GM23338 (cell line): ENCODE data around the gene CHCHD3. TPM values are rescaled to one million over a fixed set of nuclear protein-coding genes. Genes with fewer than 3 reads are reported as not detected.

ENCODE experiments used
- ATAC-seq: fragments of 200-7000 bp; cut with Tn5 transposase; 3 replicates; pipeline ENCODE4 v1.9.1; 2020
- DNase-seq: peaks from one replicate; pipeline ENCODE4 v3.0.0-alpha.2; 2015; ENCODE audit warnings: low spot score
- H2AFZ ChIP-seq: fragments of 200-600 bp; sonication (generic); 2 replicates; pipeline ENCODE4 v1.8.0; 2016; ENCODE audit warnings: antibody characterized with exemption, mild to moderate bottlenecking, moderate library complexity
- H3F3A ChIP-seq: fragments of 200-600 bp; sonication (generic); replicated peaks from 2 replicates; pipeline ENCODE4 v1.8.0; 2017; ENCODE audit warnings: antibody characterized with exemption, mixed run types, low read depth
- H3K27ac ChIP-seq: fragments of 200-600 bp; sonication (generic); 2 replicates; pipeline ENCODE4 v1.6.1; 2016; ENCODE audit warnings: low read depth
- H3K27me3 ChIP-seq: fragments of 200-600 bp; sonication (generic); 2 replicates; pipeline ENCODE4 v1.8.0; 2016; ENCODE audit warnings: mild to moderate bottlenecking, mixed run types, moderate library complexity; ENCODE audit not compliant: insufficient read depth
- H3K36me3 ChIP-seq: fragments of 200-600 bp; sonication (generic); 2 replicates; pipeline ENCODE4 v1.8.0; 2016; ENCODE audit warnings: mild to moderate bottlenecking; ENCODE audit not compliant: insufficient read depth
- H3K4me1 ChIP-seq: fragments of 200-600 bp; sonication (generic); 2 replicates; pipeline ENCODE4 v1.8.0; 2016; ENCODE audit warnings: mild to moderate bottlenecking, moderate library complexity; ENCODE audit not compliant: insufficient read depth
- H3K4me2 ChIP-seq: fragments of 200-600 bp; sonication (generic); 2 replicates; pipeline ENCODE4 v1.7.1; 2017; ENCODE audit warnings: mixed run types
- H3K4me3 ChIP-seq: fragments of 200-600 bp; sonication (generic); 2 replicates; pipeline ENCODE4 v1.6.1; 2016; ENCODE audit warnings: mixed run types
- H3K79me2 ChIP-seq: fragments of 200-600 bp; sonication (generic); replicated peaks from 2 replicates; pipeline ENCODE4 v1.8.0; 2017; ENCODE audit warnings: mild to moderate bottlenecking; ENCODE audit not compliant: insufficient read depth
- H3K9me2 ChIP-seq: fragments of 200-600 bp; sonication (generic); 2 replicates; pipeline ENCODE4 v1.8.0; 2017; ENCODE audit not compliant: insufficient read depth
- H4K20me1 ChIP-seq: fragments of 200-600 bp; sonication (generic); replicated peaks from 2 replicates; pipeline ENCODE4 v1.8.0; 2017; ENCODE audit warnings: mild to moderate bottlenecking; ENCODE audit not compliant: insufficient read depth
- H3K27ac Mint-ChIP-seq: 2 replicates; pipeline ENCODE4 v1.8.0; 2020; ENCODE audit warnings: inconsistent platforms, mild to moderate bottlenecking, moderate library complexity, mixed read lengths
- H3K27me3 Mint-ChIP-seq: 3 replicates; pipeline ENCODE4 v1.8.0; 2022; ENCODE audit warnings: low read depth, mild to moderate bottlenecking, moderate library complexity, mixed read lengths, inconsistent platforms; ENCODE audit not compliant: insufficient read depth, poor library complexity
- H3K36me3 Mint-ChIP-seq: 3 replicates; pipeline ENCODE4 v1.8.0; 2021; ENCODE audit warnings: low read depth, mild to moderate bottlenecking, inconsistent platforms, moderate library complexity, mixed read lengths
- H3K4me1 Mint-ChIP-seq: 3 replicates; pipeline ENCODE4 v1.8.0; 2020; ENCODE audit warnings: mild to moderate bottlenecking, inconsistent platforms, mixed read lengths
- H3K4me3 Mint-ChIP-seq: 3 replicates; pipeline ENCODE4 v1.8.0; 2021; ENCODE audit warnings: moderate library complexity, mild to moderate bottlenecking, inconsistent platforms, mixed read lengths
- H3K9me3 Mint-ChIP-seq: 3 replicates; pipeline ENCODE4 v1.8.0; 2020; ENCODE audit warnings: moderate library complexity, mild to moderate bottlenecking, inconsistent platforms, mixed read lengths
- CREB1 ChIP-seq: fragments of 250-450 bp; sonication (Bioruptor Pico); IDR thresholded peaks from 2 replicates; pipeline ENCODE4 v1.5.0; 2020; ENCODE audit warnings: low read depth, mild to moderate bottlenecking, moderate library complexity
- EZH2 ChIP-seq: fragments of 200-600 bp; sonication (generic); IDR thresholded peaks from one replicate; pipeline ENCODE4 v1.8.0; 2017; ENCODE audit warnings: antibody characterized with exemption, mild to moderate bottlenecking, low read depth; ENCODE audit not compliant: unreplicated experiment
- EZH2phosphoT487 ChIP-seq: fragments of 200-600 bp; sonication (generic); IDR thresholded peaks from one replicate; pipeline ENCODE4 v1.8.1; 2018; ENCODE audit warnings: antibody characterized with exemption; ENCODE audit not compliant: unreplicated experiment
- POLR2AphosphoS5 ChIP-seq: IDR thresholded peaks from 2 replicates; pipeline ENCODE4 v1.6.1; 2016; ENCODE audit warnings: antibody characterized with exemption, low read depth
- STAT1 ChIP-seq: IDR thresholded peaks from one replicate; pipeline ENCODE4 v1.6.1; 2016; ENCODE audit warnings: antibody characterized with exemption; ENCODE audit not compliant: unreplicated experiment
- ZNF114 ChIP-seq: fragments of 250-450 bp; sonication (Bioruptor Pico); IDR thresholded peaks from 2 replicates; pipeline ENCODE4 v1.5.0; 2020; ENCODE audit warnings: mild to moderate bottlenecking, moderate library complexity
- ZNF331 ChIP-seq: fragments of 250-450 bp; sonication (Bioruptor Pico); IDR thresholded peaks from 2 replicates; pipeline ENCODE4 v1.5.0; 2020; ENCODE audit warnings: low read depth, mild to moderate bottlenecking, moderate library complexity
- polyA plus RNA-seq: library from polyadenylated mRNA; unstranded; fragments of >200 nt; fragmentation: Nextera tagmentation; extraction: Ambion mirVana; gene quantifications from 2 replicates; pipeline ENCODE4 v1.2.1, GENCODE V29; 2016
- total RNA-seq: library from RNA; depleted of rRNA; stranded (reverse); fragments of >200 nt; shearing (Covaris generic); gene quantifications from 2 replicates; pipeline ENCODE4 v1.2.3, GENCODE V29; 2014
- TF ChIP-seq, protein P1 (sequence below): IDR thresholded peaks from 2 replicates; pipeline ENCODE4 v1.6.1; 2016; ENCODE audit warnings: antibody characterized with exemption
- TF ChIP-seq, protein P2 (sequence below), 2 experiments: fragments of 200-600 bp in 1 of 2; sonication (generic) in 1 of 2; conservative IDR thresholded peaks; 2 replicates each; pipeline versions ENCODE4 v1.5.1 to v1.6.1; 2016 to 2017; ENCODE audit warnings: antibody characterized with exemption in 2 of 2, low read depth in 2 of 2, mild to moderate bottlenecking in 2 of 2, moderate library complexity in 1 of 2
- TF ChIP-seq, protein P3 (sequence below): IDR thresholded peaks from one replicate; pipeline ENCODE4 v1.6.1; 2018; ENCODE audit warnings: antibody characterized with exemption; ENCODE audit not compliant: unreplicated experiment
- TF ChIP-seq, protein P4 (sequence below): fragments of 250-450 bp; sonication (Bioruptor Pico); IDR thresholded peaks from 2 replicates; pipeline ENCODE4 v1.5.0; 2020; ENCODE audit warnings: mild to moderate bottlenecking, moderate library complexity

CHCHD3 gene
- total and polyA plus RNA-seq, 2 experiments from 2014 or later: 107 to 131 TPM

DNA sequence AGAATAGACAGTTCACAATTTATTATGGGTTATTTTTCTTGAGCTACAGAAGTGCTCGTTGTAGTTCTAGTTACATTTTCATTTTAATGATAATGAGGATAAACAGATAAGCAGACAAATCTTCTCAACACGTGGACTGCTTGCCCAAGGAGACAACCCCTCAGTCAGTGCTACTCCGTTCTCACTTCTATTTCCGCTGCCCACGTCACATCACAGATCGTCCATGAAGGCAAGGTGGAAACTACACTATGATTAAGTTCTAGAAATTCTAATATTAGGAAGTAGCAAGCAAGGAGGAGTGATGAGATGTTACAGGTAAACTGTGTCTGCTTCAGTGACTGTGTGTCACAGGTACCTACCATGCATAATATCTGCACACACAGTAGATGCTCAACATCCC lies 210.5 kb downstream of the CHCHD3 start:
- Histone ChIP-seq H3K4me2 (no peak overlapping the region), H3K9me2 (no peaks in the 10 kb centered on the region), H3K79me2 (peaks cover 18% of the 10 kb centered on the region), H3F3A (no peaks in the 10 kb centered on the region), H2AFZ (no peak overlapping the region), H3K4me1 (peaks cover 9% of the 10 kb centered on the region; the same call in 1 of the 2 replicates), H3K36me3 (no peaks in the 10 kb centered on the region), H3K4me3 (no peak overlapping the region), H3K27ac (no peak overlapping the region), H3K27me3 (no peaks in the 10 kb centered on the region), H4K20me1 (peaks cover 15% of the 10 kb centered on the region; the same call in 1 of the 2 replicates)
- Mint-ChIP-seq H3K9me3 (no peaks in the 10 kb centered on the region), H3K27me3 (no peaks in the 10 kb centered on the region), H3K4me3 (no peak overlapping the region), H3K36me3 (no peaks in the 10 kb centered on the region), H3K27ac (no peak overlapping the region), H3K4me1 (peaks cover 8% of the 10 kb centered on the region; the same call in 2 of the 3 replicates)
- DNase-seq (no peak), ATAC-seq (no peak)
- TF ChIP-seq ZNF331 (CRISPR knock-in tag) (no peak), CREB1 (CRISPR knock-in tag) (no peak), STAT1 (no peak), POLR2AphosphoS5 (no peak), EZH2phosphoT487 (no peak), EZH2 (no peak), ZNF114 (no peak)
- TF ChIP-seq, protein P1, sequence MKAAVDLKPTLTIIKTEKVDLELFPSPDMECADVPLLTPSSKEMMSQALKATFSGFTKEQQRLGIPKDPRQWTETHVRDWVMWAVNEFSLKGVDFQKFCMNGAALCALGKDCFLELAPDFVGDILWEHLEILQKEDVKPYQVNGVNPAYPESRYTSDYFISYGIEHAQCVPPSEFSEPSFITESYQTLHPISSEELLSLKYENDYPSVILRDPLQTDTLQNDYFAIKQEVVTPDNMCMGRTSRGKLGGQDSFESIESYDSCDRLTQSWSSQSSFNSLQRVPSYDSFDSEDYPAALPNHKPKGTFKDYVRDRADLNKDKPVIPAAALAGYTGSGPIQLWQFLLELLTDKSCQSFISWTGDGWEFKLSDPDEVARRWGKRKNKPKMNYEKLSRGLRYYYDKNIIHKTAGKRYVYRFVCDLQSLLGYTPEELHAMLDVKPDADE: no peak
- TF ChIP-seq, protein P2, sequence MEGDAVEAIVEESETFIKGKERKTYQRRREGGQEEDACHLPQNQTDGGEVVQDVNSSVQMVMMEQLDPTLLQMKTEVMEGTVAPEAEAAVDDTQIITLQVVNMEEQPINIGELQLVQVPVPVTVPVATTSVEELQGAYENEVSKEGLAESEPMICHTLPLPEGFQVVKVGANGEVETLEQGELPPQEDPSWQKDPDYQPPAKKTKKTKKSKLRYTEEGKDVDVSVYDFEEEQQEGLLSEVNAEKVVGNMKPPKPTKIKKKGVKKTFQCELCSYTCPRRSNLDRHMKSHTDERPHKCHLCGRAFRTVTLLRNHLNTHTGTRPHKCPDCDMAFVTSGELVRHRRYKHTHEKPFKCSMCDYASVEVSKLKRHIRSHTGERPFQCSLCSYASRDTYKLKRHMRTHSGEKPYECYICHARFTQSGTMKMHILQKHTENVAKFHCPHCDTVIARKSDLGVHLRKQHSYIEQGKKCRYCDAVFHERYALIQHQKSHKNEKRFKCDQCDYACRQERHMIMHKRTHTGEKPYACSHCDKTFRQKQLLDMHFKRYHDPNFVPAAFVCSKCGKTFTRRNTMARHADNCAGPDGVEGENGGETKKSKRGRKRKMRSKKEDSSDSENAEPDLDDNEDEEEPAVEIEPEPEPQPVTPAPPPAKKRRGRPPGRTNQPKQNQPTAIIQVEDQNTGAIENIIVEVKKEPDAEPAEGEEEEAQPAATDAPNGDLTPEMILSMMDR (conservative IDR thresholded peaks at IDR 0.05; ENCODE audit: low read depth in 2 of 2): no peak
- TF ChIP-seq, protein P3, sequence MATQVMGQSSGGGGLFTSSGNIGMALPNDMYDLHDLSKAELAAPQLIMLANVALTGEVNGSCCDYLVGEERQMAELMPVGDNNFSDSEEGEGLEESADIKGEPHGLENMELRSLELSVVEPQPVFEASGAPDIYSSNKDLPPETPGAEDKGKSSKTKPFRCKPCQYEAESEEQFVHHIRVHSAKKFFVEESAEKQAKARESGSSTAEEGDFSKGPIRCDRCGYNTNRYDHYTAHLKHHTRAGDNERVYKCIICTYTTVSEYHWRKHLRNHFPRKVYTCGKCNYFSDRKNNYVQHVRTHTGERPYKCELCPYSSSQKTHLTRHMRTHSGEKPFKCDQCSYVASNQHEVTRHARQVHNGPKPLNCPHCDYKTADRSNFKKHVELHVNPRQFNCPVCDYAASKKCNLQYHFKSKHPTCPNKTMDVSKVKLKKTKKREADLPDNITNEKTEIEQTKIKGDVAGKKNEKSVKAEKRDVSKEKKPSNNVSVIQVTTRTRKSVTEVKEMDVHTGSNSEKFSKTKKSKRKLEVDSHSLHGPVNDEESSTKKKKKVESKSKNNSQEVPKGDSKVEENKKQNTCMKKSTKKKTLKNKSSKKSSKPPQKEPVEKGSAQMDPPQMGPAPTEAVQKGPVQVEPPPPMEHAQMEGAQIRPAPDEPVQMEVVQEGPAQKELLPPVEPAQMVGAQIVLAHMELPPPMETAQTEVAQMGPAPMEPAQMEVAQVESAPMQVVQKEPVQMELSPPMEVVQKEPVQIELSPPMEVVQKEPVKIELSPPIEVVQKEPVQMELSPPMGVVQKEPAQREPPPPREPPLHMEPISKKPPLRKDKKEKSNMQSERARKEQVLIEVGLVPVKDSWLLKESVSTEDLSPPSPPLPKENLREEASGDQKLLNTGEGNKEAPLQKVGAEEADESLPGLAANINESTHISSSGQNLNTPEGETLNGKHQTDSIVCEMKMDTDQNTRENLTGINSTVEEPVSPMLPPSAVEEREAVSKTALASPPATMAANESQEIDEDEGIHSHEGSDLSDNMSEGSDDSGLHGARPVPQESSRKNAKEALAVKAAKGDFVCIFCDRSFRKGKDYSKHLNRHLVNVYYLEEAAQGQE: no peak
- TF ChIP-seq, protein P4, sequence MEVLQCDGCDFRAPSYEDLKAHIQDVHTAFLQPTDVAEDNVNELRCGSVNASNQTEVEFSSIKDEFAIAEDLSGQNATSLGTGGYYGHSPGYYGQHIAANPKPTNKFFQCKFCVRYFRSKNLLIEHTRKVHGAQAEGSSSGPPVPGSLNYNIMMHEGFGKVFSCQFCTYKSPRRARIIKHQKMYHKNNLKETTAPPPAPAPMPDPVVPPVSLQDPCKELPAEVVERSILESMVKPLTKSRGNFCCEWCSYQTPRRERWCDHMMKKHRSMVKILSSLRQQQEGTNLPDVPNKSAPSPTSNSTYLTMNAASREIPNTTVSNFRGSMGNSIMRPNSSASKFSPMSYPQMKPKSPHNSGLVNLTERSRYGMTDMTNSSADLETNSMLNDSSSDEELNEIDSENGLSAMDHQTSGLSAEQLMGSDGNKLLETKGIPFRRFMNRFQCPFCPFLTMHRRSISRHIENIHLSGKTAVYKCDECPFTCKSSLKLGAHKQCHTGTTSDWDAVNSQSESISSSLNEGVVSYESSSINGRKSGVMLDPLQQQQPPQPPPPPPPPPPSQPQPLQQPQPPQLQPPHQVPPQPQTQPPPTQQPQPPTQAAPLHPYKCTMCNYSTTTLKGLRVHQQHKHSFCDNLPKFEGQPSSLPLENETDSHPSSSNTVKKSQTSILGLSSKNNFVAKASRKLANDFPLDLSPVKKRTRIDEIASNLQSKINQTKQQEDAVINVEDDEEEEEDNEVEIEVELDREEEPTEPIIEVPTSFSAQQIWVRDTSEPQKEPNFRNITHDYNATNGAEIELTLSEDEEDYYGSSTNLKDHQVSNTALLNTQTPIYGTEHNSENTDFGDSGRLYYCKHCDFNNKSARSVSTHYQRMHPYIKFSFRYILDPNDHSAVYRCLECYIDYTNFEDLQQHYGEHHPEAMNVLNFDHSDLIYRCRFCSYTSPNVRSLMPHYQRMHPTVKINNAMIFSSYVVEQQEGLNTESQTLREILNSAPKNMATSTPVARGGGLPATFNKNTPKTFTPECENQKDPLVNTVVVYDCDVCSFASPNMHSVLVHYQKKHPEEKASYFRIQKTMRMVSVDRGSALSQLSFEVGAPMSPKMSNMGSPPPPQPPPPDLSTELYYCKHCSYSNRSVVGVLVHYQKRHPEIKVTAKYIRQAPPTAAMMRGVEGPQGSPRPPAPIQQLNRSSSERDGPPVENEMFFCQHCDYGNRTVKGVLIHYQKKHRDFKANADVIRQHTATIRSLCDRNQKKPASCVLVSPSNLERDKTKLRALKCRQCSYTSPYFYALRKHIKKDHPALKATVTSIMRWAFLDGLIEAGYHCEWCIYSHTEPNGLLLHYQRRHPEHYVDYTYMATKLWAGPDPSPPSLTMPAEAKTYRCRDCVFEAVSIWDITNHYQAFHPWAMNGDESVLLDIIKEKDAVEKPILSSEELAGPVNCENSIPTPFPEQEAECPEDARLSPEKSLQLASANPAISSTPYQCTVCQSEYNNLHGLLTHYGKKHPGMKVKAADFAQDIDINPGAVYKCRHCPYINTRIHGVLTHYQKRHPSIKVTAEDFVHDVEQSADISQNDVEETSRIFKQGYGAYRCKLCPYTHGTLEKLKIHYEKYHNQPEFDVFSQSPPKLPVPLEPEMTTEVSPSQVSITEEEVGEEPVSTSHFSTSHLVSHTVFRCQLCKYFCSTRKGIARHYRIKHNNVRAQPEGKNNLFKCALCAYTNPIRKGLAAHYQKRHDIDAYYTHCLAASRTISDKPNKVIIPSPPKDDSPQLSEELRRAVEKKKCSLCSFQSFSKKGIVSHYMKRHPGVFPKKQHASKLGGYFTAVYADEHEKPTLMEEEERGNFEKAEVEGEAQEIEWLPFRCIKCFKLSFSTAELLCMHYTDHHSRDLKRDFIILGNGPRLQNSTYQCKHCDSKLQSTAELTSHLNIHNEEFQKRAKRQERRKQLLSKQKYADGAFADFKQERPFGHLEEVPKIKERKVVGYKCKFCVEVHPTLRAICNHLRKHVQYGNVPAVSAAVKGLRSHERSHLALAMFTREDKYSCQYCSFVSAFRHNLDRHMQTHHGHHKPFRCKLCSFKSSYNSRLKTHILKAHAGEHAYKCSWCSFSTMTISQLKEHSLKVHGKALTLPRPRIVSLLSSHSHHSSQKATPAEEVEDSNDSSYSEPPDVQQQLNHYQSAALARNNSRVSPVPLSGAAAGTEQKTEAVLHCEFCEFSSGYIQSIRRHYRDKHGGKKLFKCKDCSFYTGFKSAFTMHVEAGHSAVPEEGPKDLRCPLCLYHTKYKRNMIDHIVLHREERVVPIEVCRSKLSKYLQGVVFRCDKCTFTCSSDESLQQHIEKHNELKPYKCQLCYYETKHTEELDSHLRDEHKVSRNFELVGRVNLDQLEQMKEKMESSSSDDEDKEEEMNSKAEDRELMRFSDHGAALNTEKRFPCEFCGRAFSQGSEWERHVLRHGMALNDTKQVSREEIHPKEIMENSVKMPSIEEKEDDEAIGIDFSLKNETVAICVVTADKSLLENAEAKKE: no peak
